HG03139 (cell line): Measurements from ENCODE around the gene OR6K2.
"Not testable (repeated sequence)": the region's sequence is repeated elsewhere in the genome, so short reads cannot be mapped to it uniquely, and the experiment has no call there.

Experiments used
- ATAC-seq: cut with Tn5 transposase; IDR thresholded peaks from one replicate; pipeline ENCODE4 v1.9.1; 2021; ENCODE audit not compliant: unreplicated experiment

Gene OR6K2

GRCh38 chr1:158700552-158700951 is at the start of gene OR6K2:
Gene OR6K2 (minus strand): TSS chr1:158700652. CDS start chr1:158700652, 0 bp downstream.
- no peak for ATAC-seq

DNA sequence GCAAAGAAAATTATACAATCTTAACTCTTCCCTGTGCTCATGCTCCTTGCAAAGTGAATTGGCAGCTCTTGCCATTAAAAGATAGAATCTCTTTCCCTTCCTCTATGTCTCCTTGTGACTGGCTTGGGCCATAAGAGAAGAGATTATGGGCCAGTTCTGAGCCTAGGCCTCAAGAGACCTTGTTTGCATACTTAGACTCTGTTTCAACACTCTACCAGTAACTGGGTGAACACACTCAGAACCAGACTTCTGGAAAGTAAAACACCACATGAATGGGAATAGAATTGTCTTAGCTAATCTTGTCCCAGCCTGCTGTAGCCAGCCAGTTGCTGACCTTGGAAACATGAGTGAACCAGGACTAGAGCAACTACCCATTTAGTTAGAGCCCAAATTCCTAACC is 35.4 kb upstream of the OR6K2 start:
- ATAC-seq: no peak

- ATAC-seq: no peak
Observed at GRCh38 chr1:158732524-158732923, 32.1 kb upstream of the OR6K2 start.

DNA sequence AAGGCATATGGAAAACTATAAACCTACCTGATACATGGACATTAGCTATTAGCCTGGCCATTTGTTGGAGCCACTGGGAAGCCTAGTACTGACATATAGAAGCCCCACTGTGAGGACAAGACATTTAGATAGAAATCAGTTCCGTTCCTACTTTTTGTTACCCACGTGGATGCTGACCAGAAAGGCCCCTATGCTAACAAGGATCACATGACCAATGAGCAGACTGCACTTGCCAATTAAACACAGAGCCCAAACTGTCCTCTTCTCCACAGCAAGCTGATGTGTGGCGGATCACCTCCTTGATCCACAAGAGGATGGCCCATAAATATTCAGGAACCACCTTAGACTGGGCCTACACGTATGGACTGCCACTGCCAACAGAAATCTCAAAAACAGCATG is 31.3 kb upstream of the OR6K2 start:
- no peak for ATAC-seq

DNA sequence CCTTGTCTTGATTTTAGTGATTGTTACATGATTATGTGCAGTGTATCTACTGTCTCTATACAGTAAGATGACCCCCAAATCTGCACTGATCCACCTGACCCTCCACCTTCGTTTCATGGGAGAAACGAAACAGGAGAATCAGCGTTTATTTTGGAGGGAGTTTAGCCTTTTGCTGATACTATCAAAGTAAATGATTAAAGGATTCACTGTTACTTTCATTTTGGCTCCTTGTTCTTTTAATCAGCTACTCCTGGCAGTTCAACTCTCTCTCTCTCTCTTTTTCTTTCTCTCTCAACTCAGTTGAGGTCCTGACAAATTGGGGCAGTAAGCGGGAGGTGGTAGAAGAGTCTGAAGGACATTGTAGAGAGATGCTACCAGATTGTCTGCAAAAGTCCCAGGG is 30.0 kb upstream of the OR6K2 start:
- no peak for ATAC-seq

- ATAC-seq: no peak
Observed at GRCh38 chr1:158728510-158729225, 28.2 kb upstream of the OR6K2 start.

DNA sequence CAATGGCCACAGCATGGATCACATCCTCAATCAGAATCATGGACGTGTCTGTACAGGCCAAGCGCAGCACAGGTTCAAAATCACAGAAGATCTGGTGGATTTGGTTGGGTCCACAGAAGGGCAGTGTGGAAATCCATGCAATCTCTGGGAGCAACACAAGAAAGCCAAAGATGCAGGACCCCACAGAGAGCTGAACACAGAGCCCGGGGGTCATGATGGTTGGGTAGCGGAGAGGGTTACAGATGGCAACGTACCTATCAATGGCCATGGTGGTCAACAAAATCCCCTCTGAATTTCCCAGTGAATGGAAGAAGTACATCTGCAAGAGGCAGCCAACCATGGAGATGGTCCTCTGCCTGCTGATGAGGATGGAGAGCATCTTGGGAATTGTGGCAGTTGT is 24.0 kb upstream of the OR6K2 start:
- ATAC-seq: no peak

GRCh38 chr1:158720620-158721019 is 20.2 kb upstream of the OR6K2 start, which contains the start of gene OR6K3:
Gene OR6K3 (minus strand): TSS chr1:158720720. CDS start chr1:158718115, 2,605 bp downstream.
- ATAC-seq: no peak

DNA sequence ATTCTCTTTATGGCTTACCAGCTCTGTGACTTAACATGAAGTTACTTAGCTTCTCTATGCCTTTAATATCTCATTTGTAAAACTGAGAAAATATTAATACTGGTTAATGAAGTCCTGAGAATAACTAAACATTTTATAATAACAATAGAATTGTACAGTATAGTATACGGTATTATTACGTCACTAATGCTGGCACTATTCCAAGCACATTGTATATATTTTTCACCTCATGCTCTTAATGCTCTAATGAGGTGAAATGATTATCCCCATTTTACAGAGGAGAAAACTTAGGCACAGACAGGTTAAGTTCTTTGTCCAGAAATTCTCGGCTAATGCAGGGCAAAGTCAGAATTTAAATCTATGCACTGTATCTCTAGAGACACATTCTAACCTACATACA is 19.2 kb upstream of the OR6K2 start:
- no peak for ATAC-seq

- no peak for ATAC-seq
Observed at GRCh38 chr1:158717344-158717743, 16.9 kb upstream of the OR6K2 start.

- ATAC-seq: no peak
Observed at GRCh38 chr1:158716335-158716734, 15.9 kb upstream of the OR6K2 start.

DNA sequence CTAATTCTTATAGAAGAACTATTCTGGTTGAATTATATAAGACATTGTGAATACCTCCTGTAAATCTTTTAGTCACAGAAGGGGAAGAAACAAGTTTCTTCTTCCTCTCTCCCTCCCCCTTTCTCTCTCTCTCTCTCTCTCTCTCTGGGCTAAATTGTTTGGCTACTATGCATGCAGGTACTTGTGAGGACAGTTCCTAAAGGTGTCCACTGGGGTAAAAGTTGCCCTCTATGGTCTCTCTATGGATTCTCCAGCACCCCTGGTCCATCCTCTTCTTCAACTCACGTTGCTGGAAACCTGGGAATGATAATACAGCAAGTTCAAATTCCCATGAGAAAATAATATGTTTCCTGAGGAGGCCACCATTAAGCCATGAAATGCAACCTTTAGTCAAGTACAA is 14.3 kb upstream of the OR6K2 start:
- no peak for ATAC-seq

- ATAC-seq: no peak
Observed at GRCh38 chr1:158711098-158711497, 10.6 kb upstream of the OR6K2 start.

GRCh38 chr1:158706096-158706495 is 5.6 kb upstream of the OR6K2 start:
- ATAC-seq: no peak

GRCh38 chr1:158694596-158694995 is 5.9 kb downstream of the OR6K2 start:
- ATAC-seq: no peak

DNA sequence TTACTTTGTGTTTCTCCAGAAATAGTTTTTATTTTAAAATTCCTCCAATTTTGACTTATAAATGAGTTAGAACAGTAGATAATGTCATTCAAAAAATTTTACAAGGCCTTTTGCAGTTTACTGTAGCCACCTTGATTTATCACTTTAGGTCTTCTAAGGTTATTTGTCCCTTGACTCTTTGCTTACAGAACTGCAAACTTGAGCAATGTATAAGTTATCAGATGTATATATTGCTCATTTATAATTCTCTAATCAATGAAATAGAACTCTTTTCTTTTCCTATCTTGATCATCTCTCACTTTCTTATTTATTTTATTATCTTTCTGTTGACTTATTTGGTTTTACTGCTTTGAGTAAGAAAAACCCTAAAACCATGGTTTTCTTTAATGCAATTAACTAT is 8.1 kb downstream of the OR6K2 start:
- no peak for ATAC-seq

- no peak for ATAC-seq
Observed at GRCh38 chr1:158691907-158692306, 8.5 kb downstream of the OR6K2 start.

- not testable (repeated sequence) for ATAC-seq
Observed at GRCh38 chr1:158691149-158691548, 9.3 kb downstream of the OR6K2 start.

GRCh38 chr1:158689875-158690274 is 10.6 kb downstream of the OR6K2 start:
- no peak for ATAC-seq

GRCh38 chr1:158689110-158689509 is 11.3 kb downstream of the OR6K2 start:
- ATAC-seq: no peak

DNA sequence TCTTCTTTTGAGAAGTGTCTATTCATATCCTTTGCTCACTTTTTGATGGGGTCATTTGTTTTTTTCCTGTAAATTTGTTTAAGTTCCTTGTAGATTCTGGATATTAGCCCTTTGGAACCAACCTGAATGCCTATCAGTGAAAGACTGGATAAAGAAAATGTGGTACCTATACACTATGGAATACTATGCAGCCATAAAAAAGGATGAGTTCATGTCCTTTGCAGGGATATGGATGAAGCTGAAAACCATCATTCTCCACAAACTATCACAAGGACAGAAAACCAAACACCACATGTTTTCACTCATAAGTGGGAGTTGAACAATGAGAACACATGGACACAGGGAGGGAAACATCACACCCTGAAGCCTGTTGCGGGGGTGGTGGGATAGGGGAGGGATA is 12.1 kb downstream of the OR6K2 start:
- ATAC-seq: not testable (repeated sequence)

GRCh38 chr1:158687037-158687436 is 13.4 kb downstream of the OR6K2 start:
- no peak for ATAC-seq
